OCI-LY3 (cell line): Measurements from ENCODE around the gene SNRPF.

Experiments
- CTCF ChIP-seq: fragments of 200-600, 300-600 bp; sonication (generic); IDR thresholded peaks from 2 replicates; pipeline ENCODE4 v1.5.1; 2014; ENCODE audit warnings: antibody characterized with exemption, low read length, low read depth
- EZH2phosphoT487 ChIP-seq: fragments of 200-600 bp; shearing (Covaris generic); IDR thresholded peaks from 2 replicates; pipeline ENCODE4 v1.6.1; 2018; ENCODE audit warnings: antibody characterized with exemption, mixed run types, low read depth

- TF ChIP-seq CTCF = no peak
- no peak for TF ChIP-seq EZH2phosphoT487
These were observed 21.3 kb upstream of the SNRPF start for GRCh38 chr12:95837240-95838038.
